Measurements from ENCODE around the gene RBKS.

DNA sequence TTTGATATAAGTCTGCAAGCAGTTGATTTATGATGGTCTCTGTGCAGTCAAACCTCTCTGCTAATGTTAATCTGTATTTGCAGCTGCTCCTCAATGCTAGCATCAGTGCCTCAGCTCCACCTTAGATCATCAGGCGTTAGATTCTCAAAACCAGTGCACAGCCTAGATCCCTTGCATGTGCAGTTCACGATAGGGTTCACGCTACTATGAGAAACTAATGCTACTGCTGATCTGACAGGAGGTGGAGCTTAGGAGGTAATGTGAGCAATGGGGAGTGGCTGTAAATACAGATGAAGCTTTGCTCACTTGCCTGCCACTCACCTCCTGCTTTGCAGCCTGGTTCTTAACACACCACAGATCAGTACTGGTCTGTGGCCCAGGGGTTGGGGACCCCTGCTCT lies 18.4 kb downstream of the RBKS start:
- TF ChIP-seq, protein P1, sequence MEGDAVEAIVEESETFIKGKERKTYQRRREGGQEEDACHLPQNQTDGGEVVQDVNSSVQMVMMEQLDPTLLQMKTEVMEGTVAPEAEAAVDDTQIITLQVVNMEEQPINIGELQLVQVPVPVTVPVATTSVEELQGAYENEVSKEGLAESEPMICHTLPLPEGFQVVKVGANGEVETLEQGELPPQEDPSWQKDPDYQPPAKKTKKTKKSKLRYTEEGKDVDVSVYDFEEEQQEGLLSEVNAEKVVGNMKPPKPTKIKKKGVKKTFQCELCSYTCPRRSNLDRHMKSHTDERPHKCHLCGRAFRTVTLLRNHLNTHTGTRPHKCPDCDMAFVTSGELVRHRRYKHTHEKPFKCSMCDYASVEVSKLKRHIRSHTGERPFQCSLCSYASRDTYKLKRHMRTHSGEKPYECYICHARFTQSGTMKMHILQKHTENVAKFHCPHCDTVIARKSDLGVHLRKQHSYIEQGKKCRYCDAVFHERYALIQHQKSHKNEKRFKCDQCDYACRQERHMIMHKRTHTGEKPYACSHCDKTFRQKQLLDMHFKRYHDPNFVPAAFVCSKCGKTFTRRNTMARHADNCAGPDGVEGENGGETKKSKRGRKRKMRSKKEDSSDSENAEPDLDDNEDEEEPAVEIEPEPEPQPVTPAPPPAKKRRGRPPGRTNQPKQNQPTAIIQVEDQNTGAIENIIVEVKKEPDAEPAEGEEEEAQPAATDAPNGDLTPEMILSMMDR (IDR thresholded peaks at IDR 0.05), result no peak
- TF ChIP-seq RAD21 (IDR thresholded peaks at IDR 0.05; ENCODE audit: low read length) (no peak), NFIC (IDR thresholded peaks at IDR 0.05; ENCODE audit: borderline replicate concordance) (no peak), FOSL2 (IDR thresholded peaks at IDR 0.05; ENCODE audit: borderline replicate concordance, low read depth) (no peak)
- TF ChIP-seq, protein P2, sequence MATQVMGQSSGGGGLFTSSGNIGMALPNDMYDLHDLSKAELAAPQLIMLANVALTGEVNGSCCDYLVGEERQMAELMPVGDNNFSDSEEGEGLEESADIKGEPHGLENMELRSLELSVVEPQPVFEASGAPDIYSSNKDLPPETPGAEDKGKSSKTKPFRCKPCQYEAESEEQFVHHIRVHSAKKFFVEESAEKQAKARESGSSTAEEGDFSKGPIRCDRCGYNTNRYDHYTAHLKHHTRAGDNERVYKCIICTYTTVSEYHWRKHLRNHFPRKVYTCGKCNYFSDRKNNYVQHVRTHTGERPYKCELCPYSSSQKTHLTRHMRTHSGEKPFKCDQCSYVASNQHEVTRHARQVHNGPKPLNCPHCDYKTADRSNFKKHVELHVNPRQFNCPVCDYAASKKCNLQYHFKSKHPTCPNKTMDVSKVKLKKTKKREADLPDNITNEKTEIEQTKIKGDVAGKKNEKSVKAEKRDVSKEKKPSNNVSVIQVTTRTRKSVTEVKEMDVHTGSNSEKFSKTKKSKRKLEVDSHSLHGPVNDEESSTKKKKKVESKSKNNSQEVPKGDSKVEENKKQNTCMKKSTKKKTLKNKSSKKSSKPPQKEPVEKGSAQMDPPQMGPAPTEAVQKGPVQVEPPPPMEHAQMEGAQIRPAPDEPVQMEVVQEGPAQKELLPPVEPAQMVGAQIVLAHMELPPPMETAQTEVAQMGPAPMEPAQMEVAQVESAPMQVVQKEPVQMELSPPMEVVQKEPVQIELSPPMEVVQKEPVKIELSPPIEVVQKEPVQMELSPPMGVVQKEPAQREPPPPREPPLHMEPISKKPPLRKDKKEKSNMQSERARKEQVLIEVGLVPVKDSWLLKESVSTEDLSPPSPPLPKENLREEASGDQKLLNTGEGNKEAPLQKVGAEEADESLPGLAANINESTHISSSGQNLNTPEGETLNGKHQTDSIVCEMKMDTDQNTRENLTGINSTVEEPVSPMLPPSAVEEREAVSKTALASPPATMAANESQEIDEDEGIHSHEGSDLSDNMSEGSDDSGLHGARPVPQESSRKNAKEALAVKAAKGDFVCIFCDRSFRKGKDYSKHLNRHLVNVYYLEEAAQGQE (IDR thresholded peaks at IDR 0.05; ENCODE audit: low read depth, low read length), result no peak

Measured in SK-N-SH (cell line).